ENCODE results near the gene SLC17A3. TPM values are rescaled to one million over a fixed set of nuclear protein-coding genes. Genes with fewer than 3 reads are reported as not detected.

SLC17A3 gene
- total RNA-seq = under 1 TPM; 0.21 to 0.33 TPM

GRCh38 chr6:25874118-25874517, at the start of gene SLC17A3:
SLC17A3 (minus strand) TSS chr6:25874243; CDS start chr6:25868387, 5,856 bp downstream.
- Mint-ChIP-seq H3K4me1 (peaks cover 18% of the 10 kb centered on the region), H3K4me3 (no peak within 1 kb of the TSS), H3K36me3 (ENCODE audit: low read depth) (no peaks in the 10 kb centered on the region), H3K9me3 (ENCODE audit: low read depth) (no peaks in the 10 kb centered on the region), H3K27me3 (peaks cover 2% of the 10 kb centered on the region), H3K27ac (no peak within 1 kb of the TSS)
- CTCF ChIA-PET = interaction anchor here (1.3 kb wide), 2 partner anchors 86 to 153 kb away, joined by 3 to 5 read pairs; no protein-coding TSS in a partner anchor
- POLR2A ChIA-PET = no interaction called here
- no peak for DNase-seq
- intact Hi-C loops (cut with DNase I, micrococcal nuclease) = no loop called here
- no peak for ATAC-seq

GRCh38 chr6:25922301-25922700, 48.3 kb upstream of the SLC17A3 start:
- no peak for ATAC-seq
- ChIA-PET POLR2A (no interaction called here), CTCF (no interaction called here)
- Mint-ChIP-seq H3K27ac (no peak overlapping the region), H3K27me3 (peaks cover 1% of the 10 kb centered on the region), H3K4me1 (peaks cover 32% of the 10 kb centered on the region), H3K36me3 (ENCODE audit: low read depth) (peaks cover 3% of the 10 kb centered on the region), H3K4me3 (no peak overlapping the region), H3K9me3 (ENCODE audit: low read depth) (peaks cover 4% of the 10 kb centered on the region)
- intact Hi-C loops (cut with DNase I, micrococcal nuclease) = no loop called here
- DNase-seq = no peak

GRCh38 chr6:25921525-25922203, 47.6 kb upstream of the SLC17A3 start:
- intact Hi-C loops (cut with DNase I, micrococcal nuclease) = no loop called here
- ATAC-seq (no peak), DNase-seq (no peak)
- ChIA-PET POLR2A (no interaction called here), CTCF (no interaction called here)
- Mint-ChIP-seq H3K9me3 (ENCODE audit: low read depth) (peaks cover 4% of the 10 kb centered on the region), H3K36me3 (ENCODE audit: low read depth) (peaks cover 3% of the 10 kb centered on the region), H3K4me3 (no peak overlapping the region), H3K4me1 (peaks cover 34% of the 10 kb centered on the region), H3K27ac (no peak overlapping the region), H3K27me3 (peaks cover 1% of the 10 kb centered on the region)

- Mint-ChIP-seq H3K4me3 (no peak overlapping the region), H3K36me3 (ENCODE audit: low read depth) (peaks cover 3% of the 10 kb centered on the region), H3K9me3 (ENCODE audit: low read depth) (peaks cover 4% of the 10 kb centered on the region), H3K27ac (no peak overlapping the region), H3K4me1 (peaks cover 44% of the 10 kb centered on the region), H3K27me3 (peaks cover 1% of the 10 kb centered on the region)
- DNase-seq (no peak), ATAC-seq (no peak)
- intact Hi-C loops (cut with DNase I, micrococcal nuclease) = loop anchor here (2.0 to 10.0 kb wide), 3 partner anchors 25 to 785 kb away; no protein-coding TSS in a partner anchor
- CTCF ChIA-PET = interaction anchor here (0.8 to 2.0 kb wide), 4 partner anchors 10 to 130 kb away, joined by 3 to 8 read pairs (median 4); no protein-coding TSS in a partner anchor
- POLR2A ChIA-PET = interaction anchor here (1.2 to 1.4 kb wide), 2 partner anchors 10 to 106 kb away, joined by 3 to 4 read pairs; no protein-coding TSS in a partner anchor
These were observed 45.6 kb upstream of the SLC17A3 start for GRCh38 chr6:25919657-25920056.

- Mint-ChIP-seq H3K27ac (peak overlapping the region; percentile 79), H3K36me3 (ENCODE audit: low read depth) (peaks cover 4% of the 10 kb centered on the region), H3K4me1 (peaks cover 59% of the 10 kb centered on the region), H3K9me3 (ENCODE audit: low read depth) (peaks cover 8% of the 10 kb centered on the region), H3K27me3 (peaks cover 1% of the 10 kb centered on the region), H3K4me3 (no peak overlapping the region)
- intact Hi-C loops (cut with DNase I, micrococcal nuclease) = loop anchor here (1.0 to 10.0 kb wide), 4 partner anchors 27 to 783 kb away; partner anchors contain the start of gene TRIM38 (in 1 of the 2)
- DNase-seq (peak; percentile 61), ATAC-seq (peak; percentile 75)
- ChIA-PET CTCF (interaction anchor here (0.7 to 1.0 kb wide), 3 partner anchors 18 to 283 kb away, joined by 3 read pairs; no protein-coding TSS in a partner anchor), POLR2A (no interaction called here)
These were observed 44.1 kb upstream of the SLC17A3 start for GRCh38 chr6:25918083-25918683.

GRCh38 chr6:25916789-25917490, 42.9 kb upstream of the SLC17A3 start:
- ATAC-seq (no peak), DNase-seq (no peak)
- H3K27ac Mint-ChIP-seq = peak overlapping the region; percentile 79
- ChIA-PET CTCF (interaction anchor here (0.9 kb wide), 1 partner anchor 86 kb away, joined by 3 read pairs; no protein-coding TSS in a partner anchor), POLR2A (interaction anchor here (0.5 kb wide), 1 partner anchor 1546 kb away, joined by 4 read pairs; no protein-coding TSS in a partner anchor)
- intact Hi-C loops (cut with DNase I, micrococcal nuclease) = loop anchor here in 1 of 2 experiments (10.0 kb wide), 1 partner anchor 782 kb away; no protein-coding TSS in a partner anchor
- H3K9me3 Mint-ChIP-seq (ENCODE audit: low read depth) = peaks cover 8% of the 10 kb centered on the region
- no peak overlapping the region for H3K4me3 Mint-ChIP-seq
- H3K36me3 Mint-ChIP-seq (ENCODE audit: low read depth) = peaks cover 4% of the 10 kb centered on the region
- no peaks in the 10 kb centered on the region for H3K27me3 Mint-ChIP-seq
- H3K4me1 Mint-ChIP-seq = peaks cover 66% of the 10 kb centered on the region

- intact Hi-C loops (cut with DNase I, micrococcal nuclease) = loop anchor here in 1 of 2 experiments (10.0 kb wide), 1 partner anchor 782 kb away; no protein-coding TSS in a partner anchor
- no peaks in the 10 kb centered on the region for H3K27me3 Mint-ChIP-seq
- no peak for DNase-seq
- H3K36me3 Mint-ChIP-seq (ENCODE audit: low read depth) = peaks cover 4% of the 10 kb centered on the region
- H3K4me1 Mint-ChIP-seq = peaks cover 72% of the 10 kb centered on the region
- ChIA-PET POLR2A (no interaction called here), CTCF (interaction anchor here (0.8 kb wide), 1 partner anchor 10 kb away, joined by 3 read pairs; no protein-coding TSS in a partner anchor)
- ATAC-seq = no peak
- peak overlapping the region; percentile 67 for H3K27ac Mint-ChIP-seq
- H3K4me3 Mint-ChIP-seq = no peak overlapping the region
- H3K9me3 Mint-ChIP-seq (ENCODE audit: low read depth) = peaks cover 8% of the 10 kb centered on the region
These were observed 42.3 kb upstream of the SLC17A3 start for GRCh38 chr6:25916330-25916729.

- Mint-ChIP-seq H3K4me3 (no peak overlapping the region), H3K4me1 (peaks cover 63% of the 10 kb centered on the region), H3K27me3 (no peaks in the 10 kb centered on the region), H3K27ac (peak overlapping the region; percentile 75), H3K9me3 (ENCODE audit: low read depth) (peaks cover 8% of the 10 kb centered on the region), H3K36me3 (ENCODE audit: low read depth) (peaks cover 4% of the 10 kb centered on the region)
- DNase-seq = peak; percentile 44
- CTCF ChIA-PET = interaction anchor here (0.6 kb wide), 1 partner anchor 93 kb away, joined by 4 read pairs; no protein-coding TSS in a partner anchor
- POLR2A ChIA-PET = no interaction called here
- ATAC-seq = peak; percentile 67
- intact Hi-C loops (cut with DNase I, micrococcal nuclease) = loop anchor here (1.0 to 10.0 kb wide), 3 partner anchors 32 to 779 kb away; partner anchors contain the start of gene TRIM38 (in 1 of the 2)
These were observed 39.7 kb upstream of the SLC17A3 start for GRCh38 chr6:25913741-25914140.

GRCh38 chr6:25911351-25911750, 37.3 kb upstream of the SLC17A3 start:
- intact Hi-C loops (cut with DNase I, micrococcal nuclease) = loop anchor here (1.0 to 10.0 kb wide), 3 partner anchors 30 to 777 kb away; partner anchors contain the start of gene TRIM38 (in 1 of the 2)
- H3K4me1 Mint-ChIP-seq = peaks cover 49% of the 10 kb centered on the region
- ATAC-seq = no peak
- H3K9me3 Mint-ChIP-seq (ENCODE audit: low read depth) = peaks cover 3% of the 10 kb centered on the region
- H3K36me3 Mint-ChIP-seq (ENCODE audit: low read depth) = peaks cover 2% of the 10 kb centered on the region
- H3K4me3 Mint-ChIP-seq = no peak overlapping the region
- H3K27me3 Mint-ChIP-seq = no peaks in the 10 kb centered on the region
- ChIA-PET CTCF (interaction anchor here (1.1 to 1.4 kb wide), 2 partner anchors 12 to 29 kb away, joined by 3 to 5 read pairs; no protein-coding TSS in a partner anchor), POLR2A (no interaction called here)
- H3K27ac Mint-ChIP-seq = peak overlapping the region; percentile 42
- DNase-seq = no peak

- DNase-seq = no peak
- POLR2A ChIA-PET = no interaction called here
- H3K27ac Mint-ChIP-seq = no peak overlapping the region
These were observed 33.5 kb upstream of the SLC17A3 start for GRCh38 chr6:25907475-25908014.

More at GRCh38 chr6:25907475-25908014, 33.5 kb upstream of the SLC17A3 start:
- H3K4me3 Mint-ChIP-seq = no peak overlapping the region
- H3K9me3 Mint-ChIP-seq (ENCODE audit: low read depth) = no peaks in the 10 kb centered on the region
- peaks cover 21% of the 10 kb centered on the region for H3K4me1 Mint-ChIP-seq
- no peak for ATAC-seq
- H3K27me3 Mint-ChIP-seq = peaks cover 3% of the 10 kb centered on the region
- CTCF ChIA-PET = no interaction called here
- intact Hi-C loops (cut with DNase I, micrococcal nuclease) = no loop called here
- H3K36me3 Mint-ChIP-seq (ENCODE audit: low read depth) = no peaks in the 10 kb centered on the region

Data from activated CD4-positive, alpha-beta T cell treated with anti-CD3 and anti-CD28 coated beads for 36 hours (primary cell).